Measurements from ENCODE around the gene VPS54. TPM values are rescaled to one million over a fixed set of nuclear protein-coding genes. Genes with fewer than 3 reads are reported as not detected.

Gene VPS54
- total and polyA plus RNA-seq, 9 of the 15 experiments (the other 6 are each of a cell fraction or from before 2014, with no cell fraction given) = 4.9 to 23.2 (median 13.2) TPM

- TSS peak; percentile 44 for BruUV-seq (replicated peaks)
- peak overlapping the region; percentile 85 to 97 for H3K9ac ChIP-seq (ENCODE audit: insufficient read depth in 1 of 2, low read depth in 2 of 2, low read length in 2 of 2)
- WGBS (ENCODE audit: insufficient coverage, low coverage, missing lambda C conversion rate) = 2% methylated on average over 22 of the region's 22 CpGs
- POLR2A ChIA-PET = interaction anchor here (0.5 to 1.1 kb wide), 4 partner anchors 20 to 589 kb away, joined by 3 to 4 read pairs (median 3); no protein-coding TSS in a partner anchor
- peak overlapping the region; percentile 98 for H2AFZ ChIP-seq (ENCODE audit: low read depth, low read length)
- no peaks in the 10 kb centered on the region for H4K20me1 ChIP-seq (replicated peaks; ENCODE audit: control insufficient read depth, insufficient read depth, low read length)
- H3K4me3 ChIP-seq = peak overlapping the region; percentile 68
- H3K9me1 ChIP-seq (ENCODE audit: control insufficient read depth, insufficient read depth, low read length) = no peaks in the 10 kb centered on the region
- no peaks in the 10 kb centered on the region; the same call in 2 of the 3 replicates for H3K36me3 ChIP-seq (ENCODE audit: control insufficient read depth, insufficient read depth, low read length)
- FAIRE-seq (peak; percentile 42), DNase-seq (ENCODE audit: extremely low read depth in 1 of 4, low spot score in 3 of 4) (peak in 2 of 4 experiments; percentile 22 to 44), ATAC-seq (peak; percentile 19)
- H3K79me2 ChIP-seq (ENCODE audit: control insufficient read depth, insufficient read depth, low read length) = peaks cover 63% of the 10 kb centered on the region
- peak overlapping the region; percentile 89 for H3K27ac ChIP-seq (ENCODE audit: extremely low read depth, low read depth, low read length)
- H3K4me2 ChIP-seq (ENCODE audit: insufficient read depth, low read length) = peak overlapping the region; percentile 72
- in situ Hi-C loops (cut with MboI) = no loop called here
- intact Hi-C loops (cut with micrococcal nuclease) = loop anchor here (5.0 kb wide), 1 partner anchor 176 kb away; the partner anchor contains the start of gene UGP2
- peaks cover 12 to 19% of the 10 kb centered on the region in 2 experiments for H3K4me1 ChIP-seq (replicated peaks in 1 of 2; ENCODE audit: control insufficient read depth in 2 of 2, insufficient read depth in 2 of 2, low read length in 2 of 2)
- CTCF ChIA-PET (ENCODE audit: low intra/inter-chr PET ratio) = no interaction called here
- no peaks in the 10 kb centered on the region for H3K27me3 ChIP-seq (ENCODE audit: control insufficient read depth in 2 of 2, insufficient read depth in 2 of 2, low read length in 2 of 2)
- H3K9me3 ChIP-seq (replicated peaks; ENCODE audit: control insufficient read depth, insufficient read depth, low read depth, low read length) = no peaks in the 10 kb centered on the region
- 0 out of 2 replicates have a peak, but pooled peaks have one; percentile 12 for TF ChIP-seq ZBTB40 (IDR thresholded peaks at IDR 0.05)
- no peak for TF ChIP-seq ZBTB40 (CRISPR knock-in tag; IDR thresholded peaks at IDR 0.05)
- TF ChIP-seq ZNF3 (CRISPR knock-in tag; IDR thresholded peaks at IDR 0.05) = 0 out of 2 replicates have a peak, but pooled peaks have one; percentile 43
- peak; percentile 60 for TF ChIP-seq POLR2H (tag; IDR thresholded peaks at IDR 0.05; ENCODE audit: low read depth)
- 0 out of 2 replicates have a peak, but pooled peaks have one; percentile 3 for TF ChIP-seq CREM (IDR thresholded peaks at IDR 0.05; ENCODE audit: low read depth)
- TF ChIP-seq CHD1 (IDR thresholded peaks at IDR 0.05; ENCODE audit: low read length) = peak; percentile 61
- no peak for TF ChIP-seq CBFA2T3 (IDR thresholded peaks at IDR 0.05)
- TF ChIP-seq CEBPG (CRISPR knock-in tag; IDR thresholded peaks at IDR 0.05) = no peak
- 0 out of 4 replicates have a peak, but pooled peaks of 1 of the 2 experiments have one; percentile 21 for TF ChIP-seq CEBPG (tag; conservative IDR thresholded peaks at IDR 0.05 in 1 of 2, IDR thresholded peaks at IDR 0.05 in 1 of 2)
- TF ChIP-seq SMARCE1 (IDR thresholded peaks at IDR 0.05) = peak; percentile 70; the same call in 1 of the 2 replicates
- TF ChIP-seq ARID1B (IDR thresholded peaks at IDR 0.05) = peak; percentile 15; the same call in 1 of the 2 replicates
These were observed 1.2 kb downstream of the VPS54 start for GRCh38 chr2:64017811-64018700.

Measured in K562 (cell line).